ENCODE data around the gene GABPB1.

The GABPB1 gene

GRCh38 chr15:50241684-50242450 is 113.1 kb downstream of the GABPB1 start:
- DNase-seq (ENCODE audit: low read depth) = no peak

GRCh38 chr15:50238255-50238654 is 116.7 kb downstream of the GABPB1 start:
- no peak for DNase-seq (ENCODE audit: low read depth)

GRCh38 chr15:50236433-50236832 is 118.6 kb downstream of the GABPB1 start:
- DNase-seq (ENCODE audit: low read depth) = no peak

- DNase-seq (ENCODE audit: low read depth) = no peak
Measured at GRCh38 chr15:50235794-50236193, 119.2 kb downstream of the GABPB1 start.

- no peak for DNase-seq (ENCODE audit: low read depth)
Measured at GRCh38 chr15:50234764-50235163, 120.2 kb downstream of the GABPB1 start.

GRCh38 chr15:50233192-50233736 is 121.7 kb downstream of the GABPB1 start:
- DNase-seq (ENCODE audit: low read depth) = no peak

GRCh38 chr15:50232791-50233190 is 122.2 kb downstream of the GABPB1 start:
- DNase-seq (ENCODE audit: low read depth) = no peak

GRCh38 chr15:50231761-50232160 is 123.2 kb downstream of the GABPB1 start:
- DNase-seq (ENCODE audit: low read depth) = no peak

- DNase-seq (ENCODE audit: low read depth) = no peak
Measured at GRCh38 chr15:50229336-50229735, 125.7 kb downstream of the GABPB1 start.

GRCh38 chr15:50228866-50229265 is 126.1 kb downstream of the GABPB1 start:
- DNase-seq (ENCODE audit: low read depth) = no peak

- DNase-seq (ENCODE audit: low read depth) = no peak
Measured at GRCh38 chr15:50227076-50227475, 127.9 kb downstream of the GABPB1 start.

- DNase-seq (ENCODE audit: low read depth) = no peak
Measured at GRCh38 chr15:50225938-50226337, 129.1 kb downstream of the GABPB1 start.
